ENCODE data around the gene VPS37B.

Gene VPS37B

DNA sequence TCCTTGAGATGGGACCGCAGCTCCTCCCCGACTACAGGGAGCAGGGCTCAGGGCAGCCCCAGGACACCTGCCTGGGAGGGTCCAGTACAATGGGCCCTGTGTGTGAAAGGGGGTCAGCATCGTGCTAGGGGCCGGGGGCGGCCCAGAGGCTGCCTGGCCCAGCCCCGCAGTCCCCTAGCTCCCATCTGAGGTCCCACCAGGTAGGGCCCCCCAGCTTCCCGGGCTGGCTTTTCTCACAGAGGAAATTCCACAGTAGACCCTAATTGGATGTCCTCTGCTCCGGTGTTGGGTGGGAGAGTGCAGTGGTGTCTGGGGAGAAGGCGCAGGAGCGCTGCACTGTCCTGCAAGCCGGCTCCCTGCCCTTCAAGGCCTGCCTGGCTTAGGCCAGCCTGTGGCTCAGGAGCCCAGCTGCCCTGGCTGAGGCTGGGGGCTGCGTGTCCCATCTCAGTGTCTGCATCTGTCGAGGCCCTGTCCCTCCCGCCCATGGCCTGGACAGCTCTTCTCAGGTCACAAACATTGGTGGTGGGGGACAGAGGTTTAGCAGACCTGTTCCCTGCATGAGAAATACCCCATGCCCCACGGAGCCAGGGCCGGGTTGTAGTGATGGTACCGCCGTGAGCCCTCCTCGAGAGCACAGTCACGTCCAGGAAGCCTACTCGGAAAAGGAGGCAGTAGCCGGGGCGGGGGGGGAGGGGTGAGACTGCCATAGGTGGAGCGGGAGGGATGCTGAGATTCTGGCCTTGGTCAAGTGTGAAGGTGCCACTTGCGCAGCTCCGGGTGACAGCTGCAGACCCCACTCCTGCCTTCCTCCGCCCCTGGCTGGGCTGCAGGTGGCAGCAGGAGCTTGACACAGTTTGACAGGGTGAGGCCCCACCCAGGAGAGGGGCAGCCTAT lies 49.1 kb downstream of the VPS37B start:
- H3K9me2 ChIP-seq (replicated peaks; ENCODE audit: insufficient read depth, low read length), result no peaks in the 10 kb centered on the region
- H2AFZ ChIP-seq (ENCODE audit: low read depth, low read length, severe bottlenecking), result no peak overlapping the region
- 0 out of 2 replicates have a peak, but pooled peaks cover 6% of the 10 kb centered on the region for H3K79me2 ChIP-seq (ENCODE audit: insufficient read depth, low read length)
- no peak overlapping the region for H3K4me2 ChIP-seq (ENCODE audit: low read depth, low read length, poor library complexity, severe bottlenecking)
- H3K27ac ChIP-seq (ENCODE audit: low read depth, low read length), result no peak overlapping the region
- H3F3A ChIP-seq (ENCODE audit: insufficient read depth), result no peaks in the 10 kb centered on the region
- H3K9ac ChIP-seq (ENCODE audit: low read length), result no peak overlapping the region
- no peak overlapping the region for H3K4me3 ChIP-seq (ENCODE audit: insufficient read depth, low read length, poor library complexity, severe bottlenecking)
- no peaks in the 10 kb centered on the region for H3K9me3 ChIP-seq (ENCODE audit: insufficient read depth, low read length)
- H4K20me1 ChIP-seq (ENCODE audit: low read depth, low read length), result no peaks in the 10 kb centered on the region
- H3K36me3 ChIP-seq (ENCODE audit: low read length), result no peaks in the 10 kb centered on the region
- no peak for TF ChIP-seq EZH2phosphoT487 (conservative IDR thresholded peaks at IDR 0.05; ENCODE audit: low read length)
- TF ChIP-seq, protein P1, sequence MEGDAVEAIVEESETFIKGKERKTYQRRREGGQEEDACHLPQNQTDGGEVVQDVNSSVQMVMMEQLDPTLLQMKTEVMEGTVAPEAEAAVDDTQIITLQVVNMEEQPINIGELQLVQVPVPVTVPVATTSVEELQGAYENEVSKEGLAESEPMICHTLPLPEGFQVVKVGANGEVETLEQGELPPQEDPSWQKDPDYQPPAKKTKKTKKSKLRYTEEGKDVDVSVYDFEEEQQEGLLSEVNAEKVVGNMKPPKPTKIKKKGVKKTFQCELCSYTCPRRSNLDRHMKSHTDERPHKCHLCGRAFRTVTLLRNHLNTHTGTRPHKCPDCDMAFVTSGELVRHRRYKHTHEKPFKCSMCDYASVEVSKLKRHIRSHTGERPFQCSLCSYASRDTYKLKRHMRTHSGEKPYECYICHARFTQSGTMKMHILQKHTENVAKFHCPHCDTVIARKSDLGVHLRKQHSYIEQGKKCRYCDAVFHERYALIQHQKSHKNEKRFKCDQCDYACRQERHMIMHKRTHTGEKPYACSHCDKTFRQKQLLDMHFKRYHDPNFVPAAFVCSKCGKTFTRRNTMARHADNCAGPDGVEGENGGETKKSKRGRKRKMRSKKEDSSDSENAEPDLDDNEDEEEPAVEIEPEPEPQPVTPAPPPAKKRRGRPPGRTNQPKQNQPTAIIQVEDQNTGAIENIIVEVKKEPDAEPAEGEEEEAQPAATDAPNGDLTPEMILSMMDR (IDR thresholded peaks at IDR 0.05; ENCODE audit: insufficient read depth, low read length, poor library complexity, severe bottlenecking), result no peak
- H3K27me3 ChIP-seq (ENCODE audit: low read length), result no peaks in the 10 kb centered on the region

DNA sequence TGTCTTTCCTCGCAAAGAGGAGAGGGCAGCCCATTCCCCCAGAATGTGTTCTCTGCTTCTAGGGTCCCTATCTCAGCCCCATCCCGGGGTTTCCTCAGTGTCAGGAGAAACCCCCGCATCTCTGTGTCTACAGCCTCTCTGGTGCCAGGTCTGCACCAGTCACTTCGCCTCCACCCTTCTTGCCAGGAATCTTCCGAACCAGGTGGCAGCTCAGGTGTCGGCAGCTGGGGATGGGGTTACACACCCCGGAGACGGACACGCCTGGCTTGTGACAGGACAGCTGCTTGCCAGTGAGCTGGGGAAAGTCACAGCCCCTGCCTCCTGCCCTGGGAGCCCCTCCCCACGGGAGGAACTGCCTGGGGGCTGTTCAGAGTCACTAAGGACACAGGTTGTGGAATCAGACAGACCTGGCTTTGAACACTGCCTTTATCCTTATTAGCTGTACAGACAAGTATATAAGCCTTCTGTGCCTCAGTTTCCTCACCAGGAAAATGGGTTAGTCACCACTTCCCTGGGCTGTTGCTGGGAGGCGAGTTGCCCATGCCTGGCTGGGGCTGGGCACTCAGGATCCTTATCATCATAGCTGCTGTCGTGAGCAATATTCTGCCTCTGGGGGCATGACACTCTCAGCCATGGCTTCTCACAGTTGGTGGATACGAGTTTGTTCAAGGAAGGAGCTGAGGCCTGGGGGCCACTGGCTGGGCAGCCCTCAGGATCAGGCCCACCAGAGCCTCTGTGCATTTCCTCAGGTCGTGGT lies 49.9 kb downstream of the VPS37B start:
- Histone ChIP-seq H3K9ac (ENCODE audit: low read length) (no peak overlapping the region), H4K20me1 (ENCODE audit: low read depth, low read length) (no peaks in the 10 kb centered on the region), H3K4me3 (ENCODE audit: insufficient read depth, low read length, poor library complexity, severe bottlenecking) (no peak overlapping the region), H3K27me3 (ENCODE audit: low read length) (no peaks in the 10 kb centered on the region), H3K9me3 (ENCODE audit: insufficient read depth, low read length) (no peaks in the 10 kb centered on the region), H3F3A (ENCODE audit: insufficient read depth) (no peaks in the 10 kb centered on the region), H3K9me2 (replicated peaks; ENCODE audit: insufficient read depth, low read length) (no peaks in the 10 kb centered on the region), H3K36me3 (ENCODE audit: low read length) (no peaks in the 10 kb centered on the region), H3K79me2 (ENCODE audit: insufficient read depth, low read length) (0 out of 2 replicates have a peak, but pooled peaks cover 6% of the 10 kb centered on the region), H2AFZ (ENCODE audit: low read depth, low read length, severe bottlenecking) (no peak overlapping the region), H3K27ac (ENCODE audit: low read depth, low read length) (no peak overlapping the region), H3K4me2 (ENCODE audit: low read depth, low read length, poor library complexity, severe bottlenecking) (no peak overlapping the region)
- TF ChIP-seq EZH2phosphoT487 (conservative IDR thresholded peaks at IDR 0.05; ENCODE audit: low read length), result no peak
- TF ChIP-seq, protein P1 (IDR thresholded peaks at IDR 0.05; ENCODE audit: insufficient read depth, low read length, poor library complexity, severe bottlenecking), result no peak

DNA sequence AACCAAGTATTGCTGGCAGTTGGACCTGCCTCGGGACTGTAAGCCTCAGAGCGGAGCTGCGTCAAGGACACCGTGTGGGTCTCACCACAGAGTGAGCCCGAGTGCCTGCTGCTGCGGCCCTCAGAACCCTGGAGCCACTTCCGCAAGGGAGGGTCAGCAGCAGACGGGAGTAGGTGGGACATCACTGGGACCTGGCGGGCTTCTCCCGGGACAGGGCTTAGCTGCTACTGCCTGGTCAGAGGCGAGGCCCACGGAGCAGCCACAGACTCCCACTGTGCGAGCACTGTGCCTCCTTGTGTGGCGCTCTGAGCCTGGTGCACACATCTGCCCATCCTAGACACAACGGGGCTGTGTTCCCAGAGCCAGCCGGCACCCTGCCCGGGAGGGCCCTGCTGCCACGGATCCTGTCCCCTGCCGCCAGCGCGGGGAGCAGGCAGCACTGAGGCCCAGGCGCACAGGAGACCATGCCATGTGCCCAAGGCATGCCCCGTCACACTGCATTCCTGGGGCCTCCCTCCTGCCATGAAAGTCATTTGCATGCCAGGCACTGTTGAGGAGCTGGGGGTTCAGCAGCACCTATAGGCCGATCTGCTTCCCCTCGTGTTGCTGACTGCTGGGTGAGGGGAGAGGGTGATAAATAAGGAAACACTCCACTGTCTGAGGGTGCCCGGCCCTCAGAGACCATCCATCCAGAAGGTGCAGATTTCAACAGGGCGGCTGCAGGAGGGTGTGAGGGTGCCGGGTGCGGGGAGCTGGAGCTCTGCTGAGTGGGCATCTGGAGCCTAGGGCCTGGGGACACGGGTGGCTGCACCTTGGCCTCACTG lies 50.7 kb downstream of the VPS37B start:
- no peaks in the 10 kb centered on the region for H3K9me3 ChIP-seq (ENCODE audit: insufficient read depth, low read length)
- no peak overlapping the region for H3K4me2 ChIP-seq (ENCODE audit: low read depth, low read length, poor library complexity, severe bottlenecking)
- H3K9me2 ChIP-seq (replicated peaks; ENCODE audit: insufficient read depth, low read length), result no peaks in the 10 kb centered on the region
- no peaks in the 10 kb centered on the region for H3F3A ChIP-seq (ENCODE audit: insufficient read depth)
- H2AFZ ChIP-seq (ENCODE audit: low read depth, low read length, severe bottlenecking), result no peak overlapping the region
- H3K4me3 ChIP-seq (ENCODE audit: insufficient read depth, low read length, poor library complexity, severe bottlenecking), result no peak overlapping the region
- no peak overlapping the region for H3K9ac ChIP-seq (ENCODE audit: low read length)
- no peaks in the 10 kb centered on the region for H3K27me3 ChIP-seq (ENCODE audit: low read length)
- no peak overlapping the region for H3K27ac ChIP-seq (ENCODE audit: low read depth, low read length)
- H3K36me3 ChIP-seq (ENCODE audit: low read length), result no peaks in the 10 kb centered on the region
- TF ChIP-seq, protein P1 (IDR thresholded peaks at IDR 0.05; ENCODE audit: insufficient read depth, low read length, poor library complexity, severe bottlenecking), result no peak
- no peak for TF ChIP-seq EZH2phosphoT487 (conservative IDR thresholded peaks at IDR 0.05; ENCODE audit: low read length)
- peaks cover 8% of the 10 kb centered on the region; the same call in 1 of the 2 replicates for H3K79me2 ChIP-seq (ENCODE audit: insufficient read depth, low read length)
- H4K20me1 ChIP-seq (ENCODE audit: low read depth, low read length), result no peaks in the 10 kb centered on the region
